ENCODE measurements around the gene PIN1.
"Not testable (repeated sequence)": the region's sequence is repeated elsewhere in the genome, so short reads cannot be mapped to it uniquely, and the experiment has no call there.

DNA sequence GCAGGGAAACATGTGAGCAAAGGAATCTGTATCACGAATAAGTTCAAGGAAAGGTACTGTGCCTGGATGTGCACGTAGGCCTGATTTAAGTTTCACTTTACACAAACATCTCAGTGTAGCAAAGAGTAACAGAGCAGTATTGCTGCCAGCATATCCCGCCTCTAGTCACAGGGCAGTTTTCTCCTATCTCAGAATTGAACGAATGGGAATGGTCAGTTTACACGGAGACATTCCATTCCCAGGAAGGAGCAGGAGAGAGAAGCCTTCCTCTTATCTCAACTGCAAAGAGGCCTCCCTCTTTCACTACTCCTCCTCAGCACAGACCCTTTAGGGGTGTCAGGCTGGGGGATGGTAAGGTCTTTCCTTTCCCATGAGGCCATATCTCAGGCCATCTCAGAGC lies 45.5 kb upstream of the PIN1 start:
- TF ChIP-seq EZH2 (IDR thresholded peaks at IDR 0.05); FOXP2 (optimal IDR thresholded peaks at IDR 0.05; ENCODE audit: control extremely low read depth, extremely low read length, insufficient read depth); POLR2AphosphoS5 (IDR thresholded peaks at IDR 0.05; ENCODE audit: borderline replicate concordance, low read depth, low read length): not testable (repeated sequence)

Measured in SK-N-MC (cell line).